Measurements from ENCODE around the gene NPDC1.

NPDC1 gene

DNA sequence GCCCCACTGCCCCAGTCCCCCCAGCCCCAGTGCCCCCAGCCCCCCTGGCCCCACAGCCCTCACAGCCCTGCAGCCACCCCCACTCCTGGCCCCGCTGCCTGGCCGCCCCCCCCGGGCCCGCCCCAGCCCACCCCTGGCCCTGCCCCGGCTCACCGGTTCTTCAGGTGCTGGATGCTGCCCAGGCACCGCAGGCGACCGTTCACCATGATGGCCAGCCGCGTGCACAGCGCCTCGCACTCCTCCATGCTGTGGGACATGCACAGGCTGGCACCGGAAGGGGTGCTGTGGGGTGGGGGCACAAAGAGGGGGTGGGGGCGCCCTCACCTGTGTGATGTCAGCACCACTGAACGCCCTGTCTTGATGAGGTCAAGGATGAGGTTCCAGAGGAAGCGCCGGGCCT, 36.8 kb downstream of the NPDC1 start:
- no peak for DNase-seq

- DNase-seq: no peak
These were observed 37.7 kb downstream of the NPDC1 start for GRCh38 chr9:137008312-137008711.

- no peak for DNase-seq
These were observed 38.1 kb downstream of the NPDC1 start for GRCh38 chr9:137007816-137008270.

DNA sequence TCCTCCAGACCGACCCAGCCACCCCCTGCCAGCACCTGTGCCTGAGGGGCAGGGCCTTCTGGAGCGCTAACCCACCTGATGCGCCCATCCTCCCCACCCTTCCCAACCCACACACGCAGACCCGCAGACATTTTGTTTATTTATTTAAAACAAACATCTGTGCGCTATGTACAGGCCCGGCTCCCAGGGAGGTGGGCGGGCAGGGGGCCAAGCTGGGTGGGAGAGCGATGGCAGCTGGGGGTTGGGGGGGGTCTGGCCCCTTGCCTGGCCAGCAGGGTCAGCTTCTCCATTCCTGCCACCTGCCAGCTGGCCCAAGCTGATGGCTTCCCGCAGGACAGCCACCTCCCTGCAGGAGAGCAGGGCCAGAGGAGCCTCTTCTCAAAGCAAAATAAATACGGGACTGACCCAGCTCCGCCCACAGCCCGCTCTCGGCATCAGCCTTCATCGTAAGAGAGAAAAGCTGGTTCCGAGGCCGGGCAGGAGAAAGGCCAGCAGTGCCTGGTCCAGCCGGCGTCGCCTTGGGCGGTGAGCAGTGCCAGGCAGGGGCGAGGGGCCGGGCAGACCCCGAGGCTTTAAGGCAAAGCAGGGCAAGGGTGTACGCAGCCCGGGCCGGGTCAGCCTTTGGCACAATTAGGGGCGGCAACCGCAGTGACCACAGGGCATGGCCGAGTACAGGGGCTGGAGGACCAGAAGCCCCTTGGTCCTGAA, 38.7 kb downstream of the NPDC1 start:
- no peak for DNase-seq

DNA sequence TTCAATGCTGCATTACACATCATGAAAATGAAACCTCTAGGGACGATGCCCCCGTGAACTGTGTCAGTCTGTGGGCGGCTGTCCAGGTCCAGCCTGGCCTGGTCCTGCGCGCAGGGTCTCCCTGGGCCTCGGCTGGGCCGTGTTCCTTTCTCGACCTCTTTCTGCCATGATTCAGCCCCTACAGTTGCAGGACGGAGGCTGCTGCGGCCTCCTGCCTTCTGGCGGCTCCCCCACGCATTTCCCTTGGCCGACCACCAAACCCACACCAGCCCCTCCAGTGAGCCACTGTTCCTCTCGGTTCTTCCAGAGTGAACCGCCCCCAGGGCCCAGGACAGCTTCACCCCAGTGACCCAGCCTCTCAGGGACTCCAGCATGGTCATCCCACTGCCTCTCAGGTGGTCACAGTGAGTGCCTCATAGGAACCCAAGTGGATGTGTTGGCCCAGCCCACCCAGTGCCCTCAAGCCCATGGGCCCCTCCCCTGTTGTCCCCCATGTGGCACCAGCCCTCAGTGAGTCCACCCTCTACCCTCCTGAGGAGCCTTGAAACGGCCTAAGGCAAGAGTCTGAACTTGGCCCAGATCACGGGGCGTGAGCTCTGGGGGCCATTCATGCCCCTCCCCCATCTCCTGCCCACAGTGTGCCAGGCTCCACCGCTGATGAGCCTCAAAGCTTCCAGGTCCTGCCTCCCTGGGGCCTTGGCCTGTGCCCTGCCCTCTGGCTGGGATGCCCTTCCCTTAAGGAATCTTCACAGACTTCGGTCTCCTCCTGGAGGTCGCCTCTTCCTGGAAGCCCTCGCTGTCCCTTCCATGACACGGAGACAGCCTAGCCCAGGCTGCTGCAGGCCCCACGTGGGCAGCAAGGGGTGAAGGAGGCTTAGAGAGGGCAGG, 39.6 kb downstream of the NPDC1 start:
- peak; percentile 53 for DNase-seq

DNA sequence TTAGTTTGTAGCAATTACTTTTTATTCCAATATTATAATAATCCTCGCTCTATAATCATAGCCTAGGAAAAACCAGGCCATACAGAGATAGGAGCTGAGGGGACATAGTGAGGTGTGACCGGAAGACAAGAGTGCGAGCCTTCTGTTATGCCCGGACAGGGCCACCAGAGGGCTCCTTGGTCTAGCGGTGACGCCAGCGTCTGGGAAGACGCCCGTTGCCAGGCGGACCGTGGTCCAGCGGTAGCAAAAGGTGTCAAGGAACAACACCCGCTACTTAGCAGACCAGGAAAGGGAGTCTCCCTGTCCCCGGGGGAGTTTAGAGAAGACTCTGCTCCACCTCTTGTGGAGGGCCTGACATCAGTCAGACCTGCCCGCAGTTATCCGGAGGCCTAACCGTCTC, 41.7 kb downstream of the NPDC1 start:
- peak; percentile 45 for DNase-seq

- DNase-seq: no peak
These were observed 43.3 kb downstream of the NPDC1 start for GRCh38 chr9:137002646-137003041.

DNA sequence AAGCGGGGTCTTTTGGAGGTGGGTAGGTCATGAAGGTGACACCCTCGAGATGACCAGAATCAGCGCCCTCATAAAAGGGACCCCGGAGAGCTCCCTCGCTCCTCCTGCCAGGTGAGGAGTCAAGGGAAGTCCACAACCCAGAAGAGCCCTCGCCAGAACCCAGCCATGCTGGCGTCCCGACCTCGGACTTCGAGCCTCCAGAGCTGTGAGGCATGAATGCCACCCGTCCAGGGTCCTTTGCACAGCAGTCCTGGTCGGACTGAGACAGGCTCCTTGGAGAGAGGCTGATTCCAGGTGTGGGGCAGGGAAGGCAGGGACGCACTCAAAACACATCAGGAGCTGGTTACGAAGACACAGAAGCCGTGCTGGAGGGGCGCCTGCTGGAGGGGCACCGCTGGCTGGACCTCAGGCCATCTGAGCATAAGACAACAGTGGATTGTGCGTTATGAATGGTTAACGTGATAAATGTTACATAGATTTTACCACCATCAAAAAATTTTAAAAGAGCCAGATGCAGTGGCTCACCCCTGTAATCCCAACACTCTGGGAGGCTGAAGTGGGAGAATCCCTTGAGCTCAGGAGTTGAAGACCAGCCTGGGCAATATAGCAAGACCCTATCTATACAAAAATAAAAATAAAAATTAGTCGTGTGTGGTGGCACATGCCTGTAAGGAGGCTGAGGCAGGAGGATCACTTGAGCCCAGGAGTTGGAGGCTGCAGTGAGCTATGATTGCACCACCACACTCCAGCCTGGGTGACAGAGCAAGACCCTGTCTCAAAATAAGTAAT, 43.9 kb downstream of the NPDC1 start:
- DNase-seq: no peak

DNA sequence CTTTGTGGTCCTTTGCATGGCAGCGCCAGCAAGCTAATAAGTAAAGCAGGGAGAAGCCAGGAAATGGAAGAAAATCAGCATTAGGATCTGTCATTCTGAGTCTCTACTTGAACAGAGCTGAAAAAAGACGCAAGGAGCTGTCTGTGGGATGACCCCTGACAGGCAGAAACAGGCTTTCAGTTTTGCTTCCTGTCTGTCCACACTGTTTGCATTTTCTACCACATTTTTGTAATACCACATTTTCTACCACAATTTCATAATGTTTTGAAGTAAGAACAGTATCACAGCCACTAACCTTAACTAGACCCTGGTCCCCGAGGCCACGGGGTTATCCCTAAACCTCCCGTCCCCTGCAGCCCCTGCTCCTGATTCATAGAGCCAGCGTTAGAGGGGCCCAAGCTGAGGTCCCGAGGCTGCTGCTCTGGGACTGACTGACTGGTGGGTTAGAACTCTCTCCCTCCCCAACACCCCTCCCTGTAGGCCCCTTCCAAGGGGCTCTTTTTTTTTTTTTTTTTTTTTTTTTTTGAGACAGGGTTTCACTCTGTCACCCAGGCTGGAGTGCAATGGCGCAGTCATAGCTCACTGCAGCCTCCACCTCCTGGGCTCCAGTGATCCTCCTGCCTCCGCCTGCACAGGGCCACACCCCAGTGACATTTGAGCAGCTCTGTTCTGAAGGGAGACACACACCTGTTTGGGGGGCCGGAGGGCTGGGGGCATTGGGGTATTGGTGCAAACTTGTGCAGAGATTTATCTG, 45.6 kb downstream of the NPDC1 start:
- peak; percentile 64 for DNase-seq

GRCh38 chr9:136997830-136998234, 48.1 kb downstream of the NPDC1 start:
- no peak for DNase-seq

GRCh38 chr9:136997371-136997770, 48.6 kb downstream of the NPDC1 start:
- no peak for DNase-seq

DNA sequence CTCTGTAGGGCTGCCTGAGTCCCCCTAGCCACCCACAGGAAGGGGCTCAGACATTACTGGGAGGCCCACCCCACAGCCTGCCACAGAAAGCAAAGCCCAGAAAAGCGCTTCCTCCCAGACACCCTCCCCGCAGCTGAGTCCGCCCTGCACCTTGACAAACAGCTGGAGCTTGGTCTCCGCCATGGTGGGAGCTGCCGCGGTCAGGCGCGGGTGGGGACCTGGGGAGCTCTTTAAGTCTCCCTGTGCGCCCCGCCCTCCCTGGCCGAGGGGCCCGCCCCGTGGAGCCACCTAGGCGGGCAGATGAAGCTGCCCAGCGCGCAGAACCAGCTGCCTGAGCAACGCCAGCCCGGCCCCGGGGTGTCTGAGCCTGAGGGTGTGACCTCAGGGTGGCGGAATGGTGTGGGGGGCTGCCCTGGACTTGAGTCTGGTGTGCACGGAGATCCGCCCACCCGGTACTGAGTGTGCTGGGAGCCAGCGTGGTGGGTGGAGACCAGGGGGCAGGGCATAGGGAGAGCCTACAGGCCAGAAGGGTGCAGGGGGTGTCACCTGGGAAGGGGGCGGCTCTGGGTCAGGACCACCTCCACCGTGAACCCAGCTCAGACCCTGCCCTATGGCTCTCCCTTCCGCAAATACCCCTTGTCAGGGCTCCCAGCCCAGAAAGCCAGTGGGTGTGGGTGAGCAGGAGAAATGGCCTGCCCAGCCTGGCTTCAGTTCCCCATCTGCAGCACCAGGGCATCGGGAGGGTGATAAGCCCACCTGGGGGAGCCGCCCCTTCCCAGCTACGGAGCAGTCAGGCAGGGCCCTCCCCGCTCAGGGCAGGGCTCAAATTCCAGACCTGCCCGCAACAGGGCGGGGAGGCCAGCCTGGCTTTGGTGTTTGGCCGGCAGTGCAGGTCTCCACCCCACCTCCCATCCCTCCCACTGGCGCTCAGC, 49.4 kb downstream of the NPDC1 start, which contains the start of gene CLIC3:
Gene CLIC3, minus strand, starts transcription at position 208 of the 932 bp plus-strand sequence. Its CDS starts 25 bp downstream, at position 183.
- DNase-seq: peak; percentile 57

DNA sequence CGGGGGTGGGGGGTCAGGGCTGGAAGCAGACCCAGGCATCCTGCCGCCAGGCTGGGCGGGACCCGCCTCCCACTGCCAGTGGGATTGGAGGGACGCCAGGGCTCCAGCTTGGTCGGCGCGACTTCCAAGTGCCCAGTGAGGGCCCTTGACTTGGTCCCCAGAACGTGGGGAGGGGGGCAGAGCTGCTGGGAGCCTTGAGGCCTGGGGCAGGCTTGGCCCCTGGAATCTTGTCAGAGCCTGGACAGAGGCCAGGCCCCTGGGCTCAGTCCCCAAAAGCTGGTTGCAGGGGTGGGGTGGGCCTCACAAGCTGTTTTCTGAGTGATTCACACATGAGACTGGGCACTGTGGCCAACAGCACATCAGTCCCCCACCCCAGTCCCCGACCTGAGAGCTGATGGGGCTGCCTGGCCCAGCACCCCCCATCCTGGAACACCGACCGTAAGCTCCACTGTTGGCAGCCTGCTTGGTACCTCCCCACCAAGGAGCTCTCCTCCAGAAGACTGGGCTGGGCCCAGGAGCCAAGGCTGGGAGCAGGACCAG, 50.1 kb downstream of the NPDC1 start:
- no peak for DNase-seq

DNA sequence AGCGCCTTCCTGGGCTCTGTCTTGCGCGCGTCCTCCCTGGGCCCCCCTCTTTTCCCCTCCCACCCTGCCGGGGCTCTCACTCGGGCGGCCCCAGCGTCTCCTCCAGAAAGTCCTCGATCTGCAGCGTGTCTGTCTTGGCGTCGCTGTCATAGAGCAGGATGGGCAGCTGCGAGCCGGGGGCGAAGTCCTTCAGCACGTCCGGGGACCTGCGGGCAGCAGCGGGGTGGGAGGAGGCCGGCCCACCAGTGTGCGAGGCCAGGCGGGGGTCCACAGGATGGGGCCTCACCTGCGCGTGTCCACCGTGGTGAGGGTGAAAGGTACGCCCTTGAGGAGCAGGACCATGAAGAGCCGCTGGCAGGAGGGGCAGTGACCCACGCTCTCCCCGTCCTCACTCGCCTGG, 50.6 kb downstream of the NPDC1 start:
- no peak for DNase-seq

DNA sequence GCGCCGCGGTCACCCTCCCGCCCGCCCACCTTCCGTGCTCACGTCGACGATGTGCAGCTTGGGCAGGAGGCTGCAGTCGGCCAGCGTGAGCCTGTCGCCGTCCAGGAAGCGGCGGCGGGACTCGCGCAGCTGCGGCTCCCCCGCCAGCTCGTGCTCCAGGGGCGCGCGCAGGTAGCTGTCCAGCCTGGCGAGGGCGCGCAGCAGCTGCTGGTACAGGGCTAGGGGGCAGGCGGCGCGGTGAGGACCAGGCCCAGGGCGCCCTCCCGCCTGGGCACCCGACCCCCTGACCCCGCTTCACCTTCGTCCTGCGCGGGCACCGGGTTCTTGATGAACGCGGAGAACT, 51.1 kb downstream of the NPDC1 start:
- no peak for DNase-seq

- no peak for DNase-seq
These were observed 51.6 kb downstream of the NPDC1 start for GRCh38 chr9:136994180-136994887.

DNA sequence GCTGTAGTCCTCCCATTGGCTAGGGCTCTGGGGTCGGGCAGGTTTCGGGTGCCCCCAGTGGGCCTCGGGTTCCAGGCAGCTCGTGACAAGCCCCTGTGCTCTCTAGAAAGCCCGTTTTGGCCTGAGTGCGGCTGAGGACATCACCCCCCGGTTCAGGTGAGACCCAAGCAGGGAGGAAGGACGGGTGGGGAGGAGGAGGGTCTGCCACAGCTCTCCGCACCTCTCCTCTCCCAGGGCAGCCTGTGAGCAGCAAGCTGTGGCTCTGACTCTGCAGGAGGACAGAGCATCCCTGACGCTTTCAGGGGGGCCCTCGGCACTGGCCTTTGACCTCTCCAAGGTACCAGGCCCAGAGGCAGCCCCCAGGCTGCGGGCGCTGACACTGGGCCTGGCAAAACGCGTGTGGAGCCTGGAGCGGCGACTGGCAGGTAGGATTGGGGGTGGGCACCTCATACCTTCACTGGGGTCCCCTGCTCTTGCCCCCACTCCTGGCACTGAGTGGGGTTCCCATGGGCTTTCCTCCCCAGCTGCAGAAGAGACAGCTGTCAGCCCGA, 53.1 kb downstream of the NPDC1 start:
- no peak for DNase-seq

DNA sequence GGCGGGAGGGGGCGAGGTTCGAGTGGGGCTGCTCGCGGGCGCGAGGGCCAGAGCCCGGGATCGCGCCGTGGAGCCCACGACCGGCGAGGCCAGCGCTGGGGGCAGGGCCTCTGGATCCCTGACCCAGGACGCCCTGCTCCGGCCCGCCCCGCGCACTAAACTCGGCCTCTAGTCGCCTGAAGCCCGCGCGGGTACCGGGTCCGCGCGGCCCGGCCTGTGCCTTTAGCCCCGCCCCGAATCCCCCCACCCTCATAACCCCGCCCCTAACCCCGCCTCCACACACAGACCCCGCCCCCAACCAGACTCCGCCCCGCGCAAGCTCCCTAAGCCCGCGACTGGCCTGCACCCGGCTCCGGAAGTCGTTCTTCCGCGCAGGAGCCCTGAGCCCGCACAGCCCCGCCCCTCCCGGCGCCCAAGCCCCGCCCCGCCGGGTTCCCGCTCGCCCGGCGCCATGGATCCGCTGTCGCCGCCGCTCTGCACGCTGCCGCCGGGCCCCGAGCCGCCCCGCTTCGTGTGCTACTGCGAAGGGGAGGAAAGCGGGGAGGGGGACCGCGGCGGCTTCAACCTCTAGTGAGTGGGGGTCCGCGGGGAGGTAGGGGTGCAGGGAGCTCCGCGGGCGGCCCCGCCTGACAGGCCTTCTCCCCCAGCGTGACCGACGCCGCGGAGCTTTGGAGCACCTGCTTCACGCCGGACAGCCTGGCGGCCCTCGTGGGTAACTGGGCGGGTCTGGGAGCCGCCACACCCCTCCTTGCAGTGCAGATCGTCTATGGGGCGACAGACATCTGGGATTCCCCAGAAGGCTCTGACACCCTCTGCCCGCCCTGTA, 53.8 kb downstream of the NPDC1 start, which contains the start of gene PAXX:
Gene PAXX, plus strand, starts transcription at position 430 of the 826 bp plus-strand sequence. Its CDS starts 22 bp downstream, at position 452.
- peak; percentile 97 for DNase-seq
